Lung (tissue), 12 donors: ENCODE measurements around the gene CP. TPM values are rescaled to one million over a fixed set of nuclear protein-coding genes. Genes with fewer than 3 reads are reported as not detected.
A peak's percentile ranks its signal among the peaks of the same experiment; 100 is the strongest.
"Not testable (repeated sequence)": the region's sequence is repeated elsewhere in the genome, so short reads cannot be mapped to it uniquely, and the experiment has no call there.

Source experiments
- ATAC-seq: fragments of 200-7000 bp; cut with Tn5 transposase; one replicate; pipeline ENCODE4 v1.9.1; 2020; ENCODE audit warnings: moderate number of reproducible peaks; ENCODE audit not compliant: insufficient read depth, low FRiP score
- DNase-seq, 3 donors: peaks; one replicate each; pipeline ENCODE4 v3.0.0-alpha.2; 2013 to 2017
- H3K27ac ChIP-seq, 2 donors: one replicate each; pipeline ENCODE4 v1.5.1; 2013; ENCODE audit warnings: mild to moderate bottlenecking in 2 of 2, moderate library complexity in 2 of 2, control low read depth in 1 of 2, inconsistent platforms in 1 of 2, low read depth in 1 of 2, low read length in 1 of 2
- H3K27me3 ChIP-seq, 3 donors: one replicate each; pipeline ENCODE4 v1.5.1; 2013; ENCODE audit warnings: low read length in 2 of 3; ENCODE audit not compliant: control insufficient read depth in 3 of 3, insufficient read depth in 3 of 3
- H3K36me3 ChIP-seq, 4 donors: one replicate each; pipeline ENCODE4 v1.5.1; 2013; ENCODE audit warnings: low read length in 4 of 4, mild to moderate bottlenecking in 1 of 4, moderate library complexity in 1 of 4; ENCODE audit not compliant: control insufficient read depth in 4 of 4, insufficient read depth in 4 of 4
- H3K4me1 ChIP-seq, 5 donors: one replicate each; pipeline ENCODE4 v1.5.1; 2013; ENCODE audit warnings: low read length in 5 of 5, mild to moderate bottlenecking in 2 of 5, moderate library complexity in 1 of 5; ENCODE audit not compliant: control insufficient read depth in 5 of 5, insufficient read depth in 5 of 5
- H3K4me3 ChIP-seq: one replicate; pipeline ENCODE4 v1.5.1; 2013; ENCODE audit warnings: mild to moderate bottlenecking, control low read depth, moderate library complexity
- H3K9ac ChIP-seq, 2 donors: one replicate each; pipeline ENCODE4 v1.5.1; 2013; ENCODE audit warnings: low read length in 2 of 2, control low read depth in 1 of 2; ENCODE audit not compliant: insufficient read depth in 1 of 2
- H3K9me3 ChIP-seq, 4 donors: one replicate each; pipeline ENCODE4 v1.5.1; 2013; ENCODE audit warnings: low read length in 3 of 4, mild to moderate bottlenecking in 1 of 4, moderate library complexity in 1 of 4; ENCODE audit not compliant: control insufficient read depth in 4 of 4, insufficient read depth in 3 of 4
- CTCF ChIP-seq: IDR thresholded peaks from 2 replicates; pipeline ENCODE4 v1.5.1; 2012; ENCODE audit warnings: mild to moderate bottlenecking; ENCODE audit errors: control extremely low read depth, extremely low read depth
- WGBS, 2 donors: extraction: QIAGEN DNeasy Blood & Tissue Kit; methylation state at CpG; one replicate each; pipeline ENCODE4 v1.1.7; 2013; 5-methylcytosine and 5-hydroxymethylcytosine counted together
- polyA plus RNA-seq, 2 donors: library from polyadenylated mRNA; stranded (reverse); fragments of 200-250 nt; gene quantifications; one replicate each; pipeline ENCODE4 v1.2.1, GENCODE V29; 2013
- total RNA-seq, 2 donors: library from RNA; depleted of rRNA in 1 of 2; stranded (reverse); fragments of >200 nt in 1 of 2; gene quantifications; one replicate each; pipeline ENCODE4 v1.2.1, GENCODE V29; 2014 to 2021
- donor health status: control.
- donor health status: control.
- donor health status: Bipolar disorder and iron deficiency.
- donor health status: healthy.
- donor health status: DM: yes; HTN: yes; CAD: no.

Gene CP
- total and polyA plus RNA-seq, 4 donors, result 16.4 to 143 (median 68.5) TPM

GRCh38 chr3:149223461-149223820 is 1.8 kb upstream of the CP start:
- Histone ChIP-seq H3K27ac (no peak overlapping the region), H3K4me3 (no peak overlapping the region), H3K4me1 (peaks cover 0 to 14% (median 2%) of the 10 kb centered on the region in 5 donors), H3K36me3 (no peaks in the 10 kb centered on the region), H3K27me3 (no peaks in the 10 kb centered on the region), H3K9me3 (no peaks in the 10 kb centered on the region), H3K9ac (no peak overlapping the region)
- DNase-seq (no peak), ATAC-seq (no peak)
- no peak for TF ChIP-seq CTCF
- WGBS, 2 donors, result 94 to 96% methylated on average over 6 of the region's 6 CpGs

GRCh38 chr3:149219380-149220121 is 2.1 kb downstream of the CP start:
- ATAC-seq, H3K9me3 ChIP-seq: not testable (repeated sequence)

GRCh38 chr3:149217347-149217746 is 4.3 kb downstream of the CP start:
- Histone ChIP-seq H3K4me1 (peaks cover 0 to 28% (median 13%) of the 10 kb centered on the region in 5 donors), H3K4me3 (no peak overlapping the region), H3K27ac (no peak overlapping the region), H3K9me3 (no peaks in the 10 kb centered on the region), H3K27me3 (no peaks in the 10 kb centered on the region), H3K9ac (no peak overlapping the region), H3K36me3 (no peaks in the 10 kb centered on the region)
- no peak for DNase-seq
- 93% methylated on average over 5 of the region's 5 CpGs for WGBS, 2 donors
- no peak for TF ChIP-seq CTCF
- ATAC-seq, result no peak

More at GRCh38 chr3:149219380-149220121, 2.1 kb downstream of the CP start:
- H3K27ac ChIP-seq, H3K4me3 ChIP-seq, H3K36me3 ChIP-seq, H3K9ac ChIP-seq, DNase-seq, H3K27me3 ChIP-seq: not testable (repeated sequence)
- WGBS, 2 donors, result 98 to 100% methylated on average over 1 of the region's 1 CpG
- peaks cover 0 to 26% (median 10%) of the 10 kb centered on the region in 5 donors for H3K4me1 ChIP-seq

- TF ChIP-seq CTCF, result no peak
- Histone ChIP-seq H3K4me1 (peaks cover 0 to 28% (median 13%) of the 10 kb centered on the region in 5 donors), H3K9me3 (no peaks in the 10 kb centered on the region), H3K36me3 (no peaks in the 10 kb centered on the region), H3K4me3 (no peak overlapping the region), H3K27ac (no peak overlapping the region), H3K9ac (no peak overlapping the region), H3K27me3 (peaks cover 0 to 3% (median 3%) of the 10 kb centered on the region in 3 donors)
- 60 to 73% methylated on average over 4 of the region's 4 CpGs for WGBS, 2 donors
- ATAC-seq (no peak), DNase-seq (peak; percentile 62 to 82 (median 78))
These were observed 5.3 kb downstream of the CP start for GRCh38 chr3:149216193-149216869.
